GM18873 (cell line): Measurements from ENCODE around the gene RASGEF1C.

Source experiments
- ATAC-seq: cut with Tn5 transposase; IDR thresholded peaks from one replicate; pipeline ENCODE4 v1.9.1; 2021; ENCODE audit warnings: mild to moderate bottlenecking, moderate library complexity, moderate number of reproducible peaks; ENCODE audit not compliant: unreplicated experiment, low FRiP score

The RASGEF1C gene

GRCh38 chr5:180111273-180112002, 97.6 kb downstream of the RASGEF1C start:
- ATAC-seq, result no peak

GRCh38 chr5:180109920-180110319, 99.1 kb downstream of the RASGEF1C start:
- no peak for ATAC-seq

- no peak for ATAC-seq
Measured at GRCh38 chr5:180107005-180107404, 102.0 kb downstream of the RASGEF1C start.

- no peak for ATAC-seq
Measured at GRCh38 chr5:180105827-180106312, 103.1 kb downstream of the RASGEF1C start.

DNA sequence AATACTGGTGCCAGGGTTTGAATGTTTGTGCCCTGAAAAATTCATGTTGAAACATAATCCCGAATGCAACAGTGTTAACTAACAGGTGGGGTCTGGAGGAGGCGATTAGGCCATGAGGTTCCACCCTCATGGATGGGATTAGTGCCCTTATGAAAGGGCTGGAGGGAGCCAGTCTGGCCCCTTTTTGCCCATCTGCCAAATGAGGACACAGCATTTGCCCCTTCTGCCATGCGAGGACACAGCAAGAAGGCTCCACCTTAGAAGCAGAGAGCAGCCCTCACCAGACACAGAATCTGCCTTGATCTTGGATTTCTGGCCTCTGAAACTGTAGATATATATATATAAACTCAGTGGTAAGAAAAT, 104.9 kb downstream of the RASGEF1C start:
- no peak for ATAC-seq

DNA sequence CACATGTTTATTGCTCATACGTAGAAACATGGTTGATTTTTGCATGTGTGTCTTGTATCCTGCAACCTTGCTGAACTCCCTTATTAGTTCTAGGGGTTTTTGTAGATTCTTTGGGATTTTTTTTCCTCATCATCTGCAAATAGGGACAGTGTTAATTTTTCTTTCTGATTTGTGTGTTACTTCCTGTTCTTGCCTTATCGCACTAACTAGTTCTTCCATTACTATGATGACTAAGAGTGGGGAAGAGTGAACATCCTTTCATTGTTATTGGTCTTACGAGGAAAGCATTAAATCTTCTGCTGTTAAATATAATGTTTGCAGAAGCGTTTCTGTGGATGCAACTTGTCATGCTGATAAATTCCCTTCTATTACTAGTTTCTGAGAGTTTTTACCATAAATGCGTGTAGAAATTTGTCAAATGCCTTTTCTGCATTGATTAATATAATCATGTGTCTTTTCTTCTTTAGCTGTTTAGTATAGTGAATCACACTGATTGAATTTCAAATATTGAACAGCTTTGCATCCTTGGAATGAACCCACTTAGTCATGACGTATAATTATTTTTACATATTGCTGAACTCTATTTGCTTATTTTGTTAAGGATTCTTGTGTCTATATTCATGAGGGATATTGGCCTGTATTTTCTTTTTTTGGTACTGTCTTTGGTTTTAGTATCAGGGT, 105.4 kb downstream of the RASGEF1C start:
- no peak for ATAC-seq

DNA sequence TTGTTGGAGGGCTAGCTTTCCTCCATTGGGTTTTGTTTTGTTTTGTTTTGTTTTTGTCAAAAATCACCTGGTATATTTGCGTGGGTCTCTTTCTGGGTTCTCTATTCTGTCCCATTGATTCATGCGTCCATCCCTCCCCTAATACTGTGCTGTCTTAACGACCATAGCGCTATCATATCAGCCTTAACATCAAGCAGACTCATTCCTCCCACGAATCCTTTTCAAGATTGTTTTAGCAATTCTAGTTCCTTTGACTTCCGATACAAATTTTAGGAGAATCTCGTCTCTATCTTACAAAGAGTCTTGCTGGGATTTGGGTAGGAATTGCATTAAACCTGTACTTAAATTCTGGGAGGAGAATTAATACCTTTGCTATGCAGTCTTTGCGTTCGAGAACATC, 106.4 kb downstream of the RASGEF1C start:
- ATAC-seq, result no peak

GRCh38 chr5:180101451-180102105, 107.4 kb downstream of the RASGEF1C start:
- ATAC-seq, result no peak

DNA sequence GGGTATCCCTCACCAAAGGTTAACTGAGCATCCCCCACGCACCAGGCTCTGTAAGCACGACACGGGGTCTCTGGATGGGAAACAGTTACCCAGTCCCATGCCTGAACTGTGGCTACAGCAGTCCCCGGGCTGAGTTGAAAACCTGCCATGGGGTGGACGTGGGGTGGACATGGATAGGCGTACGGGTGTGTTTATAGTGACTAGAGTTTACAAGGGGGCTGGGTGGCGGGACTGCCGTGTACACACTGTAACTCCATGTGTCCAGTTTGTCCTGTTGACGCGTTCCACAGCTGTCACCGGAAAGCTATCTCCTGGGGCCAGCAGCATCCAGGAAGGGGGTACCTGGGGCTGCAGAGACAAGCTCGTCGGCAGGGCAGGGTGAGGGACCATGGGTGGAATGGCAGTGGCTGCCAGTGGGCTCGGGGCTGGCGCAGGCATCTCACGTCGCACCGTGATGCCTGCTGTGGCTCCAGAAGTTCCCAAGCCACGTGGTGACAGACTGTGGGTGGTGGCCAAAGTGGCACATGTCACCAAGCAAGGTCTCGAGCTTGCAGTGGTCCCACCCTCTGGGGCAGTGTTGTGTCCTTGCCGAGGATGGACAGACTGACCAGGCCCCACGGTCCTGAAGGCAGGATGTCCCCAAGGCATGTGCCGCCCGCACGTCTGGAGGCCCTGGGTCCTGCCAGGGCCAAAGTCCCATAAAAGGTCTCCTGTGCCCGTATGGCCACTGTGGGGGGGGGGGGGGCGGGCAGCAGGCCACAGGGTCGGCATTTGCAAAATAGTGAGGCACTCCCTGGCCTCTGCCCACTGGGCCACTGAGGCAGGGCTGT, 108.2 kb downstream of the RASGEF1C start:
- no peak for ATAC-seq

- ATAC-seq, result no peak
Measured at GRCh38 chr5:180099733-180100611, 109.0 kb downstream of the RASGEF1C start.

DNA sequence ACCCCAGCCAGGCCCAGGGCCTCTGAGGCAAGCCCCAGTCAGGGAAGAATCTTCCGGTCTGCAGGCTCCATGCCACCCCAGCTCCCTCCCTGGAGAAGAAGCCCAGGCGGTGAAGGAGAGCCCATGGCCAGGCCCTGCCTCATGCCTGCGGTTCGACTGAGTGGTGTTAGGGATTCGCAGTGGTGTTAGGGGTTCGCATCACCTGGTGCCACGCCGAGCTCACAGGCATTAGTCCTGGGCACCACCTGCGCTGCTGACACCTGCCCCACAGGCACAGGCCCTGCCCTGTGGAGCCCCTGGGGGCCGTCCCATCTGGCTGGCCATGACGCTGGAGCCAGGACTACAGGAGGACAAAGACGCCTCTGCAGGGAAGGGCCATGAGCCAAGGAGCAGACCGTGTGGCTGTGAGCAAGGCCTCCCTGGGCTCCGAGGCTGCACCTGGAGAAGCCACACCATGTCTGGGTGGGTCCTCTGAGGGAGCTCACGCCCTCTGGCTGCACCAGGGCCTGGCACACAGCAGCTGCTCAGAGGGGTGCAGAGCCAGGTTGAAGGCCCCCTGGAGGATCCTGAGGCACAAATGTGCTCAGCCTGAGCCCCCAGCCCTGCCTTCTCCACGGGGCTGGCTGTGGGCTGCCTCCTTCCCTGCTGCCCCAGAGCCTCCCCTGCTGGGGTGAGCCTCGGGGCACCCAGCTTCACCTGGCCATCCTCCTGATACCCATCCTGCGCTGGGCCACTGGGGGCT, 109.8 kb downstream of the RASGEF1C start:
- ATAC-seq, result no peak

DNA sequence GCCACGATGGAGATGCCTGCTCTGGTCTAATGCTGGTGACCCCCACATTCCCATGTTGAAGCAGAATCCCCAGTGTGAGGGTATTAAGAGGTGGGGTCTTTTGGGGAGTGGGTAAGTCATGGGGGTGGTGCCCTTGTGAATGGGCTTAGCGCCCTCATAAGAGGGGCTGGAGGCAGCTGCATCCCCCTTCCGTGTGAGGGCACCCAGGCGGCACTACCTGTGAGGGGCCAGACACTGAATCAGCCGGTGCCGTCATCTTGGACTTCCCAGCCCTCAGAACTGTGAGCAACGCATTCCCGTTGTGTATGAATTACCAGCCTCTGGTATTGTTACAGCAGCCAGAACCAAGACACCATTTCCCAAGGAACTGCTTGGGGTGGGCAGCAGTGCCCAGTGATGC, 110.5 kb downstream of the RASGEF1C start:
- ATAC-seq, result no peak

DNA sequence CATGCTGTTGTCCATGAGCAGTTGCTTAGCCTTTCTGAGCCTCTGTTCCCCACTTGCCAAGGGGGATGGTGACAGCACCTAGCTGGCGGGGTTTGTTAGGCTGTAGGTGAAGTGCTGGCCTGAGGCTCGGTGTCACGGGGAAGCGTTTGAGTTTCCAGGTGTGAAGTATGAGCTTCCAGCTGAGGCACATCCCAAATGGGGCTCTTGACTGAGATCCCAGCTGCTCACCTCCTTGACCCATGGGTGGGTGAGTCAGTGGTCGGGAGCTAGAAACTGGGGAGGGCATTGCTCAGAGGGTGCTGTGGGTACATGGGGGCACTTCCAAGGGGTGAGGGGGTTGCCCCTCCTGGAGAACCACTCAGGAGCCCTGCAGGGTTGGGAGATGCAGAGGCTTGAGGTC, 111.1 kb downstream of the RASGEF1C start:
- ATAC-seq, result no peak

DNA sequence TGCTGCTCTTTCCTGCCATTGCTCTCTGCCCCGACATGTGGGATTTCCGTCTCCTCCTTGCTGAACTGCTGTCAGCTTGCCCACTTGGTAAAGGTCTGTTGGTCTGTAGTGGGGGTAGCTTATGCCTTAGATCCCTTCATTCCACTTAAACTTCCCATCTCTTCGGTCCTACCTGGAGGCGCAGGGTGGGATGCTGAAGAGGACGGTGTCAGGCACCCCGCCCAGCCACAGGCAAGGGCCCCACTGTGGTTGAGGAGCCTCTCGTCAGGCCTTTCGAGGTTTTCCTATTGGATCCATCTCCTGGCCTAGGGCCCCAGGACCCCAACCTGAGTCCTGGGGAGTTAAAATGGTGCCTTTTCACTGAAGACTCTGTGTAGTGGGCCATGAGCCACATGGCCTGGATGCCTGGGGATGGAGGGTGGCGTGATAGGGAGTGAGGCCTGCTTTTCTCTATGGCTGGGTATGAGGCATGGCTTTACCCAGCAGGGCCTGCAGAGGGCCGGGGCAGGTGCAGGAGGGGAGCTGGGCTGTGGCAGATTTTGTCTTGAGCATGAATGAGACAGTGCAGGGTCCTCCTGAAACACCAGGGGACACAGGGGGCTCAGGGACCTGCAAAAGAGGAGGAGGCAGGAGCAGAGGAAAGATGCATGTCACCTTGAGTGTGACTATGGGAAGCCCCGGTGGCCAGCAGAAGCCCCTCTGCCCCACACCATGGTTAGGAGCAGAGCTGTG, 111.7 kb downstream of the RASGEF1C start:
- ATAC-seq, result no peak

DNA sequence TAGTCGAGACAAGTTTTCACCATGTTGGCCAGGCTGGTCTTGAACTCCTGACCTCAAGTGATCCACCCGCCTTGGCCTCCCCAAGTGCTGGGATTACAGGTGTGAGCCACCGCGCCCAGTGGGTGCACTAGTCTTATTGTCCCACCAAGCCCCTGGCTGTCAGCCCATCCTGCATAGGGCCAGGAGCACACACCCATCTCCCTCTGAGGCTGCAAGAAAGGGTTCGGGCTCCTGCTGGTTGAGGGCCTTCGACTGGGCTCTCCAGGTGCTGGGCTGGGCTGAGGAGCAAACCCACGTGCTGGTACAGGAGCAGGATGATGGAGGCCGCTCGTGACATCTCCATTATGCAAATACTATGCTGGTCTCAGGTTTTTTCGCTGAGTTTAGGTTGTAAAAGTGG, 112.4 kb downstream of the RASGEF1C start:
- ATAC-seq, result no peak

DNA sequence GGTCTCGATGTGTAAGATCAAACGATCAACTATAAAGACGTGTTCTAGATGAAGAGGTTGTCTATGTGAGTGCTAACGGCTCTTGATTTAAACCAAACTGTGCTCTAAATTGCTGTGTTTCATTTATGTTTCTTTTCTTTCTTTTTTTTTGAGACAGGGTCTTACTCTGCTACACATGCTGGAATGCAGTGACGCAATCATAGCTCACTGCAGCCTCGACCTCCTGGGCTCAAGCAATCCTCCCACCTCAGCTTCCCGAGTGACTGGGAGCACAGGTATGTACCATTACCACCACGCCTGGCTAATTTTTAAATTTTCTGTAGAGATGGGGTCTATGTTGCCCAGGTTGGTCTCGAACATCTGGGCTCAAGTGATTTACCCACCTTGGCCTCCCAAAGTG, 113.5 kb downstream of the RASGEF1C start:
- ATAC-seq, result no peak

DNA sequence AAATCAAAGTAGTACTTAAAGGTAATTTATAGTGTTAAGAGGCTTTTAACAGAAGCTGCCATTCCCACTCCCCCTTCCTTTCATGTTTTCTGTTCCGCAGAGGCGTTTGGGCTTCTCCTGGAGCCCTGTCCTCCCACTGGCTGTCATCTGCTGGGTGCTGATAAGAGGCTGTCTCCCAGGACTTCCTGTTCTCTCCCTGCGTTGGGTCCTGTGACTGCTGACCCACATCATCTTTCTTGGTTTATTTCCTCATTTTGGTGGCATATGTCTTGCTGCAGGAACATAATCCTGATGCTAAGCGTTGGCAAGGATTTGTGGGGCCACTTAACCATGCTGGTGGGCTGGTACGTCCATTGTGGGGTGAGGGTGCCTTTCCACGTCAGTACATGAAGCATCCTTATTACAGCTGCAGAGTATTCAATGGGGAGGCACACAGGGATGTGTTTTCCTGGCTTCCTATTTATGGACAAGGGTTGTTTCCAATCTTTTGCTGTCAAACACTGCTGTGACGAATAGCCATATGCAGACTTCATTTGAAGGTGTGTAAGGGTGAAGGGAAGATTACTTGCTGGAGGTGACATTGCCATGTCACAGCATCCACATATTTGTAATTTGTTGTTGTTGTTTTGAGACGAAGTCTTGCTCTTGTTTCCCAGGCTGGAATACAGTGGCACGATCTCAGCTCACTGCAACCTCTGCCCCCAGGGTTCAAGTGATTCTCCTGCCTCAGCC, 115.2 kb downstream of the RASGEF1C start:
- no peak for ATAC-seq

- ATAC-seq, result no peak
Measured at GRCh38 chr5:180093241-180093640, 115.8 kb downstream of the RASGEF1C start.
